ENCODE results near the gene IGDCC3. TPM values are rescaled to one million over a fixed set of nuclear protein-coding genes. Genes with fewer than 3 reads are reported as not detected.

Gene IGDCC3
- total and polyA plus RNA-seq, 2 of the 8 experiments (the other 6 are each of a cell fraction or from before 2014, with no cell fraction given) = 26.8 to 45.7 TPM

- Histone ChIP-seq H3K23me2 (ENCODE audit: low read depth, low read length) (peaks cover 14% of the 10 kb centered on the region; the same call in 1 of the 2 replicates), H2AK5ac (ENCODE audit: low read depth, low read length) (no peak overlapping the region), H3K79me1 (ENCODE audit: low read depth, low read length) (no peaks in the 10 kb centered on the region), H3K9me3 (ENCODE audit: insufficient read depth in 2 of 2, low read depth in 1 of 2, low read length in 1 of 2) (no peaks in the 10 kb centered on the region), H2BK12ac (ENCODE audit: low read depth, low read length) (0 out of 2 replicates have a peak overlapping the region, but pooled peaks have one; percentile 18), H3K23ac (ENCODE audit: insufficient read length) (no peak overlapping the region), H3K4me3 (ENCODE audit: extremely low read depth in 1 of 4, insufficient read depth in 2 of 4, low read depth in 3 of 4, low read length in 4 of 4) (peak overlapping the region; percentile 24 to 62 (median 44)), H2BK20ac (ENCODE audit: low read length) (peak overlapping the region; percentile 7; the same call in 1 of the 2 replicates), H3K14ac (ENCODE audit: insufficient read length) (no peak overlapping the region), H4K8ac (ENCODE audit: extremely low read depth, insufficient read depth, low read length) (no peak overlapping the region; the same call in 1 of the 2 replicates), H3K4me2 (ENCODE audit: insufficient read depth in 1 of 2, low read depth in 2 of 2, low read length in 2 of 2) (peak overlapping the region; percentile 72 to 80), H2BK15ac (ENCODE audit: low read length) (no peak overlapping the region; the same call in 1 of the 2 replicates), H3K4me1 (replicated peaks in 1 of 4; ENCODE audit: control insufficient read depth in 3 of 4, insufficient read depth in 4 of 4, low read length in 3 of 4) (peaks cover 7 to 29% (median 15%) of the 10 kb centered on the region in 4 experiments), H2BK120ac (replicated peaks; ENCODE audit: low read depth, low read length) (no peak overlapping the region), H3K36me3 (ENCODE audit: control insufficient read depth in 2 of 4, insufficient read depth in 4 of 4, low read length in 3 of 4) (no peaks in the 10 kb centered on the region; a peak in 2 of 8 replicates), H3K27ac (ENCODE audit: low read depth, low read length) (no peak overlapping the region), H4K91ac (replicated peaks; ENCODE audit: insufficient read length, low read length) (no peak overlapping the region), H4K20me1 (replicated peaks in 1 of 2; ENCODE audit: control insufficient read depth in 1 of 2, insufficient read depth in 2 of 2, low read length in 2 of 2) (peaks cover 0 to 5% of the 10 kb centered on the region in 2 experiments), H3K79me2 (ENCODE audit: control insufficient read depth in 1 of 2, insufficient read depth in 2 of 2, low read length in 2 of 2) (no peaks in the 10 kb centered on the region), H3K18ac (ENCODE audit: extremely low read depth, low read length) (no peak overlapping the region), H3K27me3 (replicated peaks in 1 of 4; ENCODE audit: control insufficient read depth in 3 of 4, extremely low read depth in 1 of 4, insufficient read depth in 3 of 4, low read length in 3 of 4) (peaks cover 14 to 39% (median 35%) of the 10 kb centered on the region in 4 experiments), H3K9ac (replicated peaks in 1 of 4; ENCODE audit: extremely low read depth in 1 of 4, low read depth in 3 of 4, low read length in 3 of 4) (no peak overlapping the region), H2BK5ac (ENCODE audit: low read depth, low read length) (no peak overlapping the region), H3K4ac (replicated peaks; ENCODE audit: insufficient read length, low read depth, low read length) (no peak overlapping the region), H4K5ac (ENCODE audit: insufficient read length, low read depth, low read length) (no peak overlapping the region), H3K56ac (replicated peaks; ENCODE audit: insufficient read length, low read depth, low read length) (no peak overlapping the region), H2AFZ (ENCODE audit: low read length) (no peak overlapping the region)
- TF ChIP-seq SUZ12 (IDR thresholded peaks at IDR 0.05; ENCODE audit: low read length) (peak; percentile 65), TCF12 (IDR thresholded peaks at IDR 0.05; ENCODE audit: low read depth, low read length) (no peak), ATF3 (IDR thresholded peaks at IDR 0.05; ENCODE audit: insufficient read depth, low read depth, low read length) (no peak), ZNF274 (IDR thresholded peaks at IDR 0.05; ENCODE audit: borderline replicate concordance, extremely low read depth, low read length) (no peak), SIN3A (conservative IDR thresholded peaks at IDR 0.05 in 1 of 2, IDR thresholded peaks at IDR 0.05 in 1 of 2; ENCODE audit: low read depth in 1 of 2, low read length in 2 of 2) (no peak), GABPA (IDR thresholded peaks at IDR 0.05; ENCODE audit: borderline replicate concordance, insufficient read depth, low read length) (0 out of 2 replicates have a peak, but pooled peaks have one; percentile 8), SAP30 (IDR thresholded peaks at IDR 0.05; ENCODE audit: insufficient read depth, insufficient replicate concordance, low read length) (no peak), KDM4A (IDR thresholded peaks at IDR 0.05; ENCODE audit: low read depth, low read length, severe bottlenecking) (no peak), PHF8 (conservative IDR thresholded peaks at IDR 0.05; ENCODE audit: low read depth, low read length) (no peak)
- FAIRE-seq = no peak
- WGBS, 2 experiments (ENCODE audit: extremely low coverage in 1 of 2, insufficient coverage in 1 of 2, insufficient read length in 1 of 2, insufficient replicate concordance in 2 of 2, low coverage in 1 of 2, low lambda C conversion rate in 2 of 2, missing lambda C conversion rate in 1 of 2) = 19% methylated on average over 10 of the region's 10 CpGs; no CpG with 5 or more reads in 1 of the 2 experiments
- POLR2A ChIA-PET (ENCODE audit: partially characterized antibody) = interaction anchor here (0.7 to 15.2 kb wide), 6 partner anchors 8 to 92 kb away, joined by 3 to 229 read pairs (median 4); partner anchors contain the start of genes IGDCC4 and RNU5B-1
- no peak for DNase-seq (ENCODE audit: low read depth in 1 of 2, low spot score in 2 of 2)
- CTCF ChIA-PET (ENCODE audit: partially characterized antibody) = interaction anchor here (0.6 to 6.9 kb wide), 4 partner anchors 19 to 87 kb away, joined by 3 to 180 read pairs (median 78); partner anchors contain the start of gene IGDCC4
Observed at GRCh38 chr15:65396965-65397317, 19.1 kb upstream of the IGDCC3 start.

Data from H1 (cell line).